ENCODE data around the gene PTPN14.
"Not testable (repeated sequence)": the region's sequence is repeated elsewhere in the genome, so short reads cannot be mapped to it uniquely, and the experiment has no call there.

PTPN14 gene

DNA sequence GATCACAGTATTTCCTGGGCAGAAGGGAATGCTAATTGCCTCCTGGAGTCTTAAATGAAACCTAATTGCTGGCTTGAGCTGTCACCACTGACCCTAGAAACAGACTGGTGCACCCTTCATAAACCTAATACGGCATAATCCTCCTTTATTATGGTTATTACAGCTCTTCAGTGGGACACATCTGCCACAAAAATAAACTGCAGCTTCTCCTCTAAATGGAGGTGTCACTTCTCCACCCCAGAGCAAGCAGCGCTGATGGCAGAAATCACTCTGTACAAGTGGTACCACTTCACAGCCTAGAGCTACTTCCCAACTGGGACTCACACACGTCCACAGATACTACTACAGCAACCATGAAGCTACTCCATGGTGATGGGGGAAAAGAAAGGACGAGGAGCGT is 11.1 kb downstream of the PTPN14 start:
- no peak for DNase-seq

DNA sequence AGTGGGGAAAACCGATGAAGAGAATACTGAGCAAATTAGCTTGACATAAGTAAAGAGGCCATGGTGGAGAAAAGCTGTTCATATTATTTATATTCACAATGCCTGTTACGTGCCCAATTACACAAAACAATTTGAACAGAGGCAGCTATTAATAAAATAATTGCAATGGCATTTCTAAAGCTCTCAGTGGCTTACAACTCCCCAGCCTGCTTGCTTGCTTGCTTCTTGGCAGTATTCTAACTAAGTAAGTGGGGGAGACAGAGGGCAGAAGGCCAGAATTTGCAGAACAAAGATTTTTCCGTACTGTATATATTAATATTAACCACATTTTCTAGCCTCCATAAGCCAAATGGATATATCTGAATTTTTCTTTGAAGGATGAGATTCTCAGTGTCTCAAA is 12.9 kb downstream of the PTPN14 start:
- DNase-seq: no peak

DNA sequence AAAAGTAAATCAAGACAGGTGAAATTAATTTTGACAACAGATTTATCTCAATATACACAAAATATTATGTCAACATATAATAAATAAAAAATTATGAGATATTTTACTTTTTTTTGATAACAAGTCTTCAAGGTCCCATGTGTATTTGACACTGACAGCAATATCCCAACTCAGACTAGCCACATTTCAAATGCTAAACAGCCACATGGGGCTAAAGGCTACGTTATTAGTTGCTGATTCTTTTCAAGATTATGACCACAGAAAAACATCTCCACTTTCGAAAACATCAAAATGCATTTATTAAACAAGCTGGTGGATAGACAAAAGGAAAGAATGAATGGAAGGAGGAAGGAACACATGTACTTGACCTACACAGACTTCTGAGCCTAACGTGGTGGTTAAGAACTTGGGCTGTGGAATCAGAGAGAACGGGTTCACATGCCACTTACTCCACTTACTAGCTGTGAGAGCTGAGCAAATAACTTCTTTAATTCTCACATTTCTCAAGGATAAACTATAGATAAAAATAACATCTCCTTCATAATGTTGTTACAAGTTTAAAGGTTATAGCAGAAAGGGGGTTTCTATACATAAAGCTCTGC is 13.4 kb downstream of the PTPN14 start:
- DNase-seq: no peak

DNA sequence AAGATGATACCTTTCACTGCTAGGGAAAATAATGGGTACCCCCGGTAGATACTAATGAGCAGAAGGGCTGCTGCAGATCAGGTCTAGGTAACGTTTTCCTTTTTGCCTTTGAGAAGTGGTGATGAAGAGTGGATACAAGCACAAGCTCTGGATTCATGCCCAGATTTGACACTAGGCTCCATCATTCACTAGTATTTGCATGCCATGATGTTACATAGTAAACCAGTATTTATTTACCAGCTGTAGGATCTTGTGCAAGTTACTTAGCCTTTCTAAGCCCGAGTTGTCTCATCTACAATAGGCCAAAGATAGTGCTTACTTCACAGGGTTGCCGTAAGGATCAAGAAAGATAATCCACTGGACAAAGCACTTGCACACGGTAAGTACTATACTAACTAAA is 14.2 kb downstream of the PTPN14 start:
- DNase-seq: no peak

DNA sequence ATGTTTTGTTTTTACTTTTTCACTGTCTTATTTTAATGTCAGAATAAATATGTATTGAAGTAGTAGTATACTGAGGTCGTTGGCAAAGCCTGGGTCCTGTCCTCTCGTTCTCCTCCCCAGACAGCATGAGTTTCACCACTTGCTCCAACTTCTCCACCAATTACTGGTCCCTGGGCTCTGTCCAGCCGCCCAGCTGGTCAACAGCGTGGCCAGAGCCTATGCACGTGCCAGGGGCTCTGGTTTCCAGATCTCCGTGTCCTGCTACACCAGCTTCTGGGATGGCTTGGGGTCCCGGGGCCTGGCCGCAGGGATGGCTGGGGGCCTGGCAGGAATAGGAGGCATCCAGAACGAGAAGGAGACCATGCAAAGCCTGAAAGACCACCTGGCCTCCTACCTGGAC is 19.3 kb downstream of the PTPN14 start:
- DNase-seq: no peak

DNA sequence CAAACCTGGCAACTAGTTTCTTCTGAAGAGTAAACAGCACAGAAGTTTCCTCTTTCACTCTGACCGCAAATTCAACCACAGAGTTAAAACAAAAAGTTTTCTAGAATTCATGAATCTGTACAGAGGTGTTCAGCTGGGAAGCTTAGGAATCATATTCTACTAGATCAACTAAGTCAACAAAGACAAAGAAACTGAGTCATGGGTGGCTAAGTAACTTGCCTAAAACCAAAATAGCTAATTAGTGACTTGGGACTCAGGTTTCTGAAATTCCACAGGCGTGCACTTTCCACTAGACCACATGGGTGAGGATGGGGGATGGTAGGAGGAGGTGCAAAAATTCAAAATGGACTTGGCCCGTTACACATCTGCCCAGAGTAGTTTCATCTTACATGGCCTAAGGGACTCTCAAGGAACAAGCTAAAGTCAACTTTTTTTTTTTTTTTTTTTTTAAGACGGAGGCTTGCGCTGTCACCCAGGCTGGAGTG is 25.8 kb downstream of the PTPN14 start:
- no peak for DNase-seq

DNA sequence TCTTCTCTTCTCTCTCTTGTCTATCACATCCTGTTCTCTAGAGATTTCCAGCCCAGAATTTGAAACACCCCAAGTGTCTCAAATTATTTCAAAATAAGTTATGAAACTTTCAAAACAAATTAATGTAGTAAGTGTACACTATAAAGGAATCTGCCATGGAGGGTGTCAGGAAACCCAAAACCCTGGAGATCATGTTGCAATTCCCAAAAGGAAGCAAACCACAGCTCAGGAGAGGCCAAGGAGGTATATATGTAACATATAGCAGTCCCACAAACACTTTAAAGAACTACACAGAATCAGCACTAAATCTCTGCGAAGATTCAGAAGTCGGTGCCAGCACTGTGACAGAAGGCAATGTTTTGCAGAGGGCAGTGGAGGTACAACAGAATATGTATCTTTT is 26.6 kb downstream of the PTPN14 start:
- DNase-seq: no peak

DNA sequence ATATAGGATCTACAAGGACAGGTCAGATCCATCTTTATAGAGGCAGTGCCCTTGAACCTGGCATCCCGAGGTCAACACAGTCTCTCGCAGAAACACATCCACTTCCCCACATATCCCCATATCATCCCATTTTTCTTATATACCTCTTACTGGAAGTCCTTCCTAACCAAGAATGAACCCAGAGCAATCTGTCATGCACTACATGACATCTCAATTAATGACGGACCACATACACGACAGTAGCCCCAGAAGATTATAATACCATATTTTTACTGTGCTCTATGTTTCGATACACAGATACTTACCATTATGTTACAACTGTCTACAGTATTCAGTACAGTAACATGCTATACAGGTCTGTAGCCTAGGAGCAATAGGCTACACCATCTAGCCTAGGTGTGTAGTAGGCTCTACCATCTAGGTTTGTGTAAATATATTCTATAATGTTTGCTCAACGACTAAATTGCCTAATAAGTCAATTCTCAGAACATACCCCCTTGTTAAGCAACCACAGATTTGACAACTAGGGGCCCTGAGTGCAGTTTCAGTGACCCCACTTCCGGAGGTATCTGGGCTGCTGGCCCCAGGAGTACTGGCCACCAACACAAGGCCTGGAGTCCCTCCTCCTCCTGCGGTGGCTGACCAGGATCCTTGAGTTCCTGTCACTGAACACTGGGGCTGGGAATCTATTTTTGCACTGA is 28.1 kb downstream of the PTPN14 start:
- no peak for DNase-seq

DNA sequence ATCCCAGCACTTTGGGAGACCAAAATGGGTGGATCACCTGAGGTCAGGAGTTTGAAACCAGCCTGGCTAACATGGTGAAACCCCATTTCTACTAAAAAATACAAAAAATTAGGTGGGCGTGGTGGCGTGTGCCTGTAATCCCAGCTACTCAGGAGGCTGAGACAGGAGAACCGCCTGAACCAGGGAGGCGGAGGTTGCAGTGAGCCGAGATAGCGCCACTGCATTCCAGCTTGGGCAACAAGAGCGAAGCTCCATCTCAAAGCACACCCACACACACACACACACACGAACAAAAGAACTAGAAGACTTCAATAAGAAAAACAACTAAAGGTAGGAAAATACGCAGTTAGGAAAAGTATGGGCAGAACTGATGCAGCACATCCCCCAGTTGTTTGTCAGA is 29.9 kb downstream of the PTPN14 start:
- not testable (repeated sequence) for DNase-seq

DNA sequence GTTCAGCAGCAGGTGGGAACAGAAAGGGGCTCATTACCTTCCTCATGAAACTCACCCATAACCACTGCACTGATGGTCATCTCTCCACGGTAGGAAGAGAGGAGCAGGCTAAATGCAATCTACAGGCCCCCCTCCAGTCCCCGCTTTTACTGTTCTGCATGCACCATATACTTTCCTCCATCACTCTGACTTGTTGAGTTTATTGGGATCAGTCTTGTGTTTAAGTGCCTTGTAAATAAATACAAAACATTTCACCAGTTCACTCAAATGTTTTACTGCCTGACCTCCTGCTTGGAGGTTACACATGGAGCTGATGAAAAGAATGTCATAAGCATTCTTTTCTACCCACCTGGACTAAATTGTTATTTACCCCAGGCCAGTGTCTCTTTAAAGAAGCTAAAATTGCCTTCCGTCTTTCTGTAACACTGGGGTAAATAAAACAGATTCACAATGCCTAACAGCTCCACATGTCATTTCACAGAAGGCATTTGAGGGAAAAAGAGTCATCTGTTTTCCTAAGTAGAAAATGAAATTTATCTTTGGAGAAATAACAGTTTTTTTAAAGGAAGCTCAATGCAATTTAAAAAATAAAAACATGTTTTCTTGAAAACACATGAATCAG is 30.7 kb downstream of the PTPN14 start:
- no peak for DNase-seq

DNA sequence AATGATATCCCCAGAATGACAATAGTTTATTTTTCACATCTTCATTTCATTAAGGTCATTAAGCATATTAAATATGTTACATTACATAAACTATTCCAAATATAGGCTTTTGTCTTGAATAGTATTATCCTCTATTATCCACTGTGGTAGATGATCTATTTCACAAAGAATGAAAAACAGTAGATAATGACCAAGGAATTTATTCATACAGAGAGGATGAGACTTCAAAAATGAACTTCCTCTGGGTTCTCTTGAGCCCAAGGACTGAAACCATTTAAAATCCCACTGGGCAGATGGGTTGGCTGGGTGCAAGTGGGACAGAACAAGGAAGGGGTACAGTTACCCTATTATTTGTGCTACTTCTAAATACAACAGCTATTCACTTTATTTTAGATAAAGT is 33.0 kb downstream of the PTPN14 start:
- DNase-seq: no peak

DNA sequence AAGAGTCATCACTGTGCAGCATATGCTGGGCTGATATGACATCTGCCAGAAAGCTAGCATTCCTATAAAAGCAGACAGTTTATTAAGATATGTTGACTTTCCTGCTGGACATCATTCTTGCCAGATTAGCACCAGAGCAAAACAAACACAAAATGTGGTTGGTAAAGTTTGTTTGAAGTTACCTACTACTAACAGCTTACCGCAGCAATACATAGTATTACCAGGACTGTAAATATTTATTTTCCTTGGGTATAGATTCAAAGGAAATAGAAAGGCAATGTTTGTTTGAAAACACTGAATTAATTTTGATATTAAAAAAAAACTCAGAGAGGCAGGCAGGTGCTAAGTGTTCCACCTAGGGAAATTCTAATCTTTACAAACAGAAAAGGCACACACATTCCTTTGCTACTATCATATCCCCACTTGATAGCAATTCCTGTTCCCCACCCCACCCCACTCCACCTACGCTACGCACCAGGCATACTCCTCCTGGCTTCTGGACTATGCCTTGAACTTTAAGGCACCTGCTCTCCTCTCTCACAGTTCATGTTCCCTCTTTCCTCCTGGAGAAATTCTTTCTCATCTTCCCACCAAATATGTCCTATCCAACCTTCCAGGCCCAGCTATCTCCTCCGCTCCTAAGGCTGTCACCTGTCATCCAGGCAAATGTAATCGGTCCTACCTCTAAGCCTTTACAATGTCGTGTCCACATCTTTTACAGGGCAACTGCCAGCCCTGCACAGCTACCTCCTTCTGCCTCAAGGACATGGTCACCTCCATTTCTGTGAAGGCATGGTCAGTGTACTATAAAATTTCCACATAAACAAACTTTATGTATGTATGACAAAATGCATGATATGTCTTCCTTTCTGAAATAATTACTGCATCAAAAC is 34.7 kb downstream of the PTPN14 start:
- DNase-seq: no peak

DNA sequence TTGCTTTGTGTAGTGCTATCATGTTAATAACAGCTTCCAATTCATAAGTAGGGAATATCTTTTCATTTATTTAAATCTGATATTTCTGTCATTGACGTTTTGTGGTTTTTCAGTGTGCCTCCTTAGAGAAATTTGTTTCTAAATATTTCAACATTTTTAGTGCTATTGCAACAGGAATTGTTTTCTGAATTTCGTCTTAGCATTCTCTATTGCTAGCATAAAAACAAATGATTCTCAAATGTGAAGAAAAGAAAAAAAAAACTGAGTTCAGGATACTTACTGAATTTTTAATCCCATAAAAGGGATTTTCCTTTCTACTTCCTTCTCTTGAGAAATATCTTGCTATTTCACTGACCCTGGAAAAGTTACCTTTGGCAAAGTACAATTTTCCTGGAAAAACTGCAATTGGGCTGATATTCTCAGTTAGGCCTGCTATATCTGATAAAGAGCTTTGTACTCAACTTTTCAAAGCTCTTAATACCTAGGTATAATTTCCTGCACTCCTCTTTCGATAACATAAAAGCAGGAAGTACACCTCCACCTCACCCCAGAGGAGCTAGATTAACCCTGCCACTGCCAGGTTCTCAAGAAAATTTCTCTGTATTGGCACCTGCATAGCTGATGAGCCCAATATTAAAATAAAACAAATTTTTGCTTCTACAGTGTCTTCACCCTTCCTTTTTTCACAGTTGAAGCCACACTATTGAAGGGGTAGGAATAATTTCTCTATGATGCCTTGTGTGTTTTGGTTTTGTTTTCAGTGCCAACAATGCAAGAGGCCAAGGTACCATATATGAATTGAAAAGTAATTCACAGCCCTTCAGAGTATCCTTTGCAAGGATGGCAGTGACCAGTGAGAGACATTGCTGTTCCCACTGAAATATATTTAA is 35.6 kb downstream of the PTPN14 start:
- no peak for DNase-seq

DNA sequence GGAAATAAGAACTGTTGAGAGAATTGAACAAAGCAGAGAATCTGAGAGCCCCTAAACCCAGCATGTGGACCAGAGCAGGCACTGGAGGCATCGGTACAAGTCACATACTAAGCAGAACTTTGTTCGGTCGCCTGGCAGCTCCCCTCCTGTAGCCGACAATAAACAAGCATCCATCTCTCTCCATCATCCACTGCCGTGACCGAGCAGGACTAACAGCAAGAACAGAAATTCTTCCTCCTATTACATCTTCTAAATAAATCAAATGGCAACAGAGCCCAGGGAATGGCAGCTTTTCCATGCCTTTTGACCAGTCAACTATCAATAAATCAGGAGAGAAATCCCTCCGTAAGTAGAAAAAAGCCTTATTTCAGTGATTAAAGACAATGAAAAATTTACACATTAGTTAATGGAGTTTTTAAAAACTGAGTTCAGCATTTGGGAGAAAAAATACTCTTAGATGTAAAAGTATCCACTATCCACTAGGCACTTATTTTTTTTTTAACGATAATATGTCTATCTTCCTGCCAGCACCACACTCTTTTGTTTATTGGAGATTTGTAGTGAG is 36.5 kb downstream of the PTPN14 start:
- DNase-seq: no peak

DNA sequence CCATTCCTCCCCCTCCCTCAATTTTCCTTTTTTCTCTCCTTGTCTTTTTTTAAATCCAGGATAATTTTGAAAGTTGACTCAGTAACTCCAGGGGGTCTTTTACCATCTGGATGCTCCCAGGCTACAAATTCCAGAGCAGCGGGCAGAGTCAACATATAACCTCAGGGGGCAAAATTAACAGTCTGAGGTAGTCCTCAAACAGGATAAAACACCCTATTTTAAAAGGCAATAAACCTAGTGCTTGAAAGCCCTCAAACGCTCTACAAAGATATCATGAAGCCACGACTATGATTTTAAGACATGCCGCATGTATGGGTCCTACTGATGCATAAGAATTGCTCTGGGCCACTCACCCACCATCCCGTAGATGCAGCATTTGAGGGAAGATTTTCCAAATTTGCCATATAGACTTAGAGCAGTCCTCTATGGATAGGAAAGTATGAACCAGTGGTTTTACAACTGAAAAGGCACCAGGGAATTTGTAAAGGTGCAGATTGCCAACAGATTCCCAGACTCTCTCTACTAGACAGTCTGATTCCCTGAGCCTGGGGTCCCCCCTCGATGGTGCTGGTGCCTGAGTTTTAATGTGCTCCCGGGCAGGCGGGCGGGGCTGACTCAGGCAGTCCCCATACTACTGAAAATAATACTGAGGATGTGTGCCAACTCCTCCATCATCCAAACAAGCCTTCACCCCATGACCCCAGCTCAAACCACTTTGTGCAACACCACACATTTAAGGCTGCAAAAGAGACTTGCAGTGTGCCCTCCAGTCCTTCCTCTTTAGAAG is 37.2 kb downstream of the PTPN14 start:
- DNase-seq: no peak

DNA sequence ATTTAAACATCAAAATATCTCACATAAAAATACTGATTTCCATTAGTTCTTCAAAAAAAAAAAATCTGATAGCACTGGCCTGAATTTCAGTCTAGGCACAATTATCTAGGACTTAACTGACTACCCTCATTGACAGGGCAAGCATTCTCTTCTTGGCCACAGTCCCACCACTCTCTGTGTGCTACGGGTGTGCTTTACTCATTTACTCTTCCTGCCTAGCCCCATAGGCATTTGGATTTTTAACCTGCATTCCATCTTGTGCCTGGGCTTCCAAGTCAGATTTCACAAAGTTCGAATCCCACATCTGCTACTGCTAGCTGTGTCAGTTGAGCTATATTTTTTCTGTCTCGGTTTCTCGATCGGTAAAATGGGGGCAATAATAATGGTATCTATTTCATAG is 38.0 kb downstream of the PTPN14 start:
- DNase-seq: no peak

DNA sequence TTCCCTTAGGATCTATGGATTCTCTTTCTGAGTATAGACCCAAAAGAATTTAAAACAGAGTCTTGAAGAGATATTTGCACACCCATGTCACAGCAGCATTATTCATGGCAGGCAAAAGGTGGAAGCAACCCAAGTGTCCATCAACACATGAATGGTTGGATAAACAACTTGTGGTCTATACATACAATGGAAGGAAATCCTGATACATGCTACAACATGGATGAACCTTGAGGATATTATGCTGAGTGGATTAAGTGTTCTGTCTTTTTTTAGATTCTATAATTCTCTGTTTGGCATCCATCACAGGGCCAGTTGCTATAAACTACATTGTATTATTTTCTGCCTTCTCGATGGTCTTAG is 39.8 kb downstream of the PTPN14 start:
- DNase-seq: no peak

DNA sequence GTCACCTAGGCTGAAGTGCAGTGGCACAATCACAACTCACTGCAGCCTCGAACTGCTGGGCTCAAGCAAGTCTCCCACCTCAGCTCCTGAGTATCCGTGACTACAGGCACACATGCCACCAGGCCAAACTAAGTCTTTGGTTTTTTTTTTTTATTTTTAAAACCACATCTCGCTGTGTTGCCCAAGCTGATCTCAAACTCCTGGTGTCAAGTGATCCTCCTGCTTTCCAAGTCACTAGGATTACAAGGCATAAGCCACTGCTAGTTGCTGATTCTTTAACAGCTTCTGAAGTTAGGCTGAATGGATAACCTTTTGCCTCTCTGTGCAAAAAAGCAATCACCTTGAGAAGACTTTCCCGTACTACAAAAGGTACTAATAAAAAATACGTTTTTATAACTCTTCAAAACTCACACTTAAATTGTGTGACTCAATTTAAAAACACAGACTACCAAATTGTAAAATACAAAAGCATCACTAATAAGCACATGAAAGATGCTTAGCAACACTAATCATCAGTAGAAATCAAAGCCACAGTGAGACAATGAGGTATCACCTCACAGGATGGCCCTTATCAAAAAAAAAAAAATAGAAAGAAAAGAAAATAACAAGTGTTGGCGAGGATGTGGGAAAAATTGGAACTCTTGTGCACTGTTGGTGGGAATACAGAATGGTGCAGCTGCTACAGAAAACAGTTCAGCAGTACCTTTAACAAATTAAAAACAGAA is 40.3 kb downstream of the PTPN14 start:
- DNase-seq: no peak

DNA sequence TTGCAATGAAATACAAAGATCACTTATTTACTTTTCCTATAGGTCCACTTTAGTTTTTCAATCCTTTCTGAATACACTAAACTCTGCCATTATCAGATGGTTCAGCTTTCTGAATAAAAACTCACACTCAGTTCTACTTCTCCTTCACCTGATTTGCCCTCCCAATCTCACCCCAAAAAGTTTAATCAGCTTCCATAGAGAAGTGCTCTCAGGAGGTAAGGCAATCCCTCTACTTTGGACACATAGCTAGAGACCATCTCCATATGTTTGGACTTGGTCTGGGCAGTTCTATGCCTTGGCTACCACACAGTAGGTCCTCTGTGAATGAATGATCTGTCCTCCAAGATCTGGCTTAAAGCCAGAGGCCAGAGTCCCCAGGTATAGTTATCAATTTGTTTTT is 40.9 kb downstream of the PTPN14 start:
- DNase-seq: no peak

DNA sequence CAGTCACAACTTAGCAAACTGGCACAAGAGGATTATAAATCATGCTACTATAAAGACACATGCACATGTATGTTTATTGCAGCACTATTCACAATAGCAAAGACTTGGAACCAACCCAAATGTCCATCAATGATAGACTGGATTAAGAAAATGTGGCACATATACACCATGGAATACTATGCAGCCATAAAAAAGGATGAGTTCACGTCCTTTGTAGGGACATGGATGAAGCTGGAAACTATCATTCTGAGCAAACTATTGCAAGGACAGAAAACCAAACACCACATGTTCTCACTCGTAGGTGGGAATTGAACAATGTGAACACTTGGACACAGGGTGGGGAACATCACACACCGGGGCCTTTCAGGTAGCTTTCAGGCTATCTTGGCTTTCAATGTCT is 41.8 kb downstream of the PTPN14 start:
- not testable (repeated sequence) for DNase-seq

All from hematopoietic multipotent progenitor cell treated with erythropoietin and hydrocortisone succinate and interleukin-3 and kit ligand, for 8 days (in vitro differentiated cells).